ENCODE data around the gene CPVL. TPM values are rescaled to one million over a fixed set of nuclear protein-coding genes. Genes with fewer than 3 reads are reported as not detected.

Gene CPVL
- total and polyA plus RNA-seq, 2 of the 4 experiments (the other 2 are of a cell fraction), result not detected

DNA sequence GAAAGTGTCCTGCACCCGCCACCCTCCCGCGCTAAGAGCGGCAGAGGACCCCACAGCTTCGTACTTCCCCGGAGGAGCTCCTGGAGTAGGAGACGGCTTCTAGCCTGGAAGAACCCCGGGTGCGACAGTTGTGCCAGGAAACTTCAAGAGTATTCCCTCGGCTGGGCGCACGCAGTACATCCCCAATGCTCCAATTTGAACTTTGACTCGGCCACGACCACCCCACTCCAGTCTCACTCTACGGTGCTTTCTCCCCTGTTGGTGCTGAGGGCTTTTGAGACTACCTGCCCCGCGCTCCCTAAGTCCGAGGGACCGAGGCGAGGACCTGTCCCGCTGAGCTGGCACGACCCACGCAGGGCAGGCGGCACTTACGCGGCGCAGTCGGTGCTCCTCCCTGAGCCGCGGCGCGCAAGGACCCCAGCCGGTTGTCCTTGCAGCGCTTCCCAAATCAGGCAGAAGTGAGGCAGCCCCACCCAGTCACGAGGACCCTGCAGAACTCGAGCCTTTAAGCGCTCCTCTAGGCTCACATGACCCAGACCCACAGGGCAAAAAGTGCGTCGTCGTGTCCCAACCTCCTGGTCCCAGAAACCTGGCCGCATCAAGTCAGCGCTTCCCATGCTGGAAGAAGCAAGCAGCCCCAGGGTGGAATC lies at the start of gene CPVL (continued):
- no peak for TF ChIP-seq MAFK (IDR thresholded peaks at IDR 0.05; ENCODE audit: low read depth, low read length)

DNA sequence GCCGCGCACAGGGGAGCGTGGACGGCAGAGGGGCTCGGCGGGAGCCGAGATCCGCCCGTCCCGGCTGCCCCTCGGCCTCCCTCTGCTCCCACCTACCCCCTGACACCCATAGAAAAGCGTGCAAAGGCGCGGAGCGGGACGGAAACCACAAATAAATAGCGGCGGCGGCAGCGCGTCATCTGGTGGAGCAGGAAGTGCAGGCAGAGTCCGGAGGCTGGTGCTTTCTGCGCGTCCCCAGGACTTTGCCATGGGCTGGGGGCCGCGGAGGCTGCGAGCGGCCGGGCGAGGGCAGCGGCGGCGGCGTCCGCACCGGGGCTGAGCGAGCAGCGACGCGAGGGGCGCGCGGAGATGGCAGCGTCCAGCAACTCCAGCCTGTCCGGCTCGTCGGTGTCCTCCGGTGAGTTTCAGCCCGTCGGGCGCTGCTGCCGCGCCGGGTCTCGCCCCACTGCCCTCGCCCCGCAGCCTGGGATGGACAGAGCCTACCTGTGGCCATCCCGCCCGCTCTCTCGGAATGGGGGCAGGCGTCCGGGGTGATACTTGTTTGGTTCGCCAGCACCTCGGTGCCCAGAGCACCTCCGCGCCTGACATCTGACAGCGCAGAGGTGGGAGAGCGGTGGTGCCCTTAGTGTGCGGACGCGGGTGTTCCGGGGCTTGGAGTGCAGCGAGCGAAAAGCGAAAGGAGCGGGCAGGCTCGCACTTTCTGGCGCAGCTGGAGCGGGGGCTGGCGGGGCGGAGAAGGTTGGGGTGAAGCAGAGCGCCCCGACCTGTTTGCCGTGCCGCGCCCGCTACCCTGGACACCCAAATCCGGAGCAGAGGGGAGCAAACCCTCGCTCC lies 48.5 kb upstream of the CPVL start, which contains the start of gene CHN2:
CHN2 (plus strand) TSS at position 182 of the 834 bp plus-strand sequence.
- DNase-seq (no peak), ATAC-seq (ENCODE audit: low read depth) (peak; percentile 71)
- Histone ChIP-seq H4K5ac (ENCODE audit: low read depth, low read length) (no peak within 1 kb of the TSS), H3K18ac (ENCODE audit: low read depth, low read length) (no peak within 1 kb of the TSS), H4K91ac (ENCODE audit: insufficient read depth, low read depth, low read length) (no peak within 1 kb of the TSS), H3K4me1 (ENCODE audit: control insufficient read depth, insufficient read depth, low read length) (no peaks in the 10 kb centered on the region), H4K20me1 (ENCODE audit: insufficient read depth, low read length) (no peaks in the 10 kb centered on the region; the same call in 1 of the 2 replicates), H3K36me3 (ENCODE audit: control insufficient read depth, insufficient read depth, low read length) (no peaks in the 10 kb centered on the region), H3K4ac (ENCODE audit: low read depth, low read length) (no peak within 1 kb of the TSS), H3K56ac (ENCODE audit: extremely low read depth, insufficient read depth, low read length) (no peak within 1 kb of the TSS), H2BK15ac (ENCODE audit: low read depth, low read length) (no peak within 1 kb of the TSS), H2BK5ac (ENCODE audit: low read depth, low read length, poor library complexity, severe bottlenecking) (no peak within 1 kb of the TSS), H4K8ac (ENCODE audit: low read depth in 2 of 2, low read length in 2 of 2) (no peak within 1 kb of the TSS), H3K23ac (ENCODE audit: low read depth, low read length) (no peak within 1 kb of the TSS), H2AK5ac (ENCODE audit: low read depth, low read length) (no peak within 1 kb of the TSS), H3K9me1 (ENCODE audit: insufficient read depth, low read length) (no peaks in the 10 kb centered on the region), H3K4me3 (ENCODE audit: insufficient read depth, low read depth, low read length) (peak within 1 kb of the TSS; percentile 47), H3K27me3 (ENCODE audit: control insufficient read depth, insufficient read depth, low read length) (peaks cover 32% of the 10 kb centered on the region), H2BK120ac (ENCODE audit: low read depth, low read length) (no peak within 1 kb of the TSS), H3K4me2 (ENCODE audit: low read depth, low read length) (peak within 1 kb of the TSS; percentile 70; the same call in 1 of the 2 replicates), H3K9me3 (ENCODE audit: control insufficient read depth, insufficient read depth, low read length) (no peaks in the 10 kb centered on the region), H3K27ac (ENCODE audit: insufficient read depth, low read length) (no peak within 1 kb of the TSS), H2BK20ac (ENCODE audit: low read depth, low read length) (no peak within 1 kb of the TSS), H3K79me1 (ENCODE audit: low read depth in 1 of 2, low read length in 2 of 2) (no peaks in the 10 kb centered on the region), H3K9ac (ENCODE audit: low read depth, low read length) (no peak within 1 kb of the TSS), H3K14ac (replicated peaks; ENCODE audit: low read depth, low read length) (no peak within 1 kb of the TSS), H2AFZ (replicated peaks; ENCODE audit: low read length, poor library complexity) (peak within 1 kb of the TSS; percentile 75), H2AK9ac (replicated peaks; ENCODE audit: low read depth, low read length, poor library complexity) (no peak within 1 kb of the TSS)
- TF ChIP-seq, protein P1, sequence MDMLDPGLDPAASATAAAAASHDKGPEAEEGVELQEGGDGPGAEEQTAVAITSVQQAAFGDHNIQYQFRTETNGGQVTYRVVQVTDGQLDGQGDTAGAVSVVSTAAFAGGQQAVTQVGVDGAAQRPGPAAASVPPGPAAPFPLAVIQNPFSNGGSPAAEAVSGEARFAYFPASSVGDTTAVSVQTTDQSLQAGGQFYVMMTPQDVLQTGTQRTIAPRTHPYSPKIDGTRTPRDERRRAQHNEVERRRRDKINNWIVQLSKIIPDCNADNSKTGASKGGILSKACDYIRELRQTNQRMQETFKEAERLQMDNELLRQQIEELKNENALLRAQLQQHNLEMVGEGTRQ (IDR thresholded peaks at IDR 0.05; ENCODE audit: low read depth, low read length), result no peak
- TF ChIP-seq SMC3 (IDR thresholded peaks at IDR 0.05; ENCODE audit: low read depth, low read length), result no peak
- no peak for TF ChIP-seq FOS (IDR thresholded peaks at IDR 0.05; ENCODE audit: low read depth, low read length)
- TF ChIP-seq, protein P2, sequence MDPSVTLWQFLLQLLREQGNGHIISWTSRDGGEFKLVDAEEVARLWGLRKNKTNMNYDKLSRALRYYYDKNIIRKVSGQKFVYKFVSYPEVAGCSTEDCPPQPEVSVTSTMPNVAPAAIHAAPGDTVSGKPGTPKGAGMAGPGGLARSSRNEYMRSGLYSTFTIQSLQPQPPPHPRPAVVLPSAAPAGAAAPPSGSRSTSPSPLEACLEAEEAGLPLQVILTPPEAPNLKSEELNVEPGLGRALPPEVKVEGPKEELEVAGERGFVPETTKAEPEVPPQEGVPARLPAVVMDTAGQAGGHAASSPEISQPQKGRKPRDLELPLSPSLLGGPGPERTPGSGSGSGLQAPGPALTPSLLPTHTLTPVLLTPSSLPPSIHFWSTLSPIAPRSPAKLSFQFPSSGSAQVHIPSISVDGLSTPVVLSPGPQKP (IDR thresholded peaks at IDR 0.05; ENCODE audit: borderline replicate concordance, low read depth, low read length), result no peak
- no peak for TF ChIP-seq BHLHE40 (IDR thresholded peaks at IDR 0.05; ENCODE audit: low read depth, low read length)
- no peak for TF ChIP-seq RAD21 (IDR thresholded peaks at IDR 0.05; ENCODE audit: low read length)
- no peak for TF ChIP-seq MXI1 (IDR thresholded peaks at IDR 0.05; ENCODE audit: borderline replicate concordance, low read depth, low read length)
- no peak for TF ChIP-seq MAZ (IDR thresholded peaks at IDR 0.05; ENCODE audit: borderline replicate concordance, low read depth, low read length)
- no peak for TF ChIP-seq RFX5 (IDR thresholded peaks at IDR 0.05; ENCODE audit: low read depth, low read length)
- TF ChIP-seq POLR2A (IDR thresholded peaks at IDR 0.05; ENCODE audit: low read depth, low read length), result no peak
- TF ChIP-seq CHD1 (IDR thresholded peaks at IDR 0.05; ENCODE audit: low read depth, low read length), result no peak
- TF ChIP-seq MAFK (IDR thresholded peaks at IDR 0.05; ENCODE audit: low read depth, low read length), result no peak
- TF ChIP-seq NFE2L2 (IDR thresholded peaks at IDR 0.05; ENCODE audit: low read depth, low read length), result no peak
- no peak for TF ChIP-seq RCOR1 (IDR thresholded peaks at IDR 0.05; ENCODE audit: insufficient replicate concordance, low read length)
- in situ Hi-C loops (cut with MboI; ENCODE audit: low sequenced_read_pairs), result no loop called here
- intact Hi-C loops (cut with micrococcal nuclease), result no loop called here
- no TSS peak for BruUV-seq (replicated peaks)
- POLR2A ChIA-PET (ENCODE audit: unreplicated experiment), result no interaction called here
- 1% methylated on average over 41 of the region's 89 CpGs; no CpG with 5 or more reads in 1 of the 2 experiments for WGBS, 2 experiments (ENCODE audit: extremely low coverage in 2 of 2, insufficient read length in 1 of 2)
- CTCF ChIA-PET, result no interaction called here
- dilution Hi-C loops (cut with HindIII; ENCODE audit: low sequenced_read_pairs, unreplicated experiment), result no loop called here

Measured in IMR-90 (cell line).